ENCODE measurements around the gene FMN1. TPM values are rescaled to one million over a fixed set of nuclear protein-coding genes. Genes with fewer than 3 reads are reported as not detected.
"Not testable (repeated sequence)": the region's sequence is repeated elsewhere in the genome, so short reads cannot be mapped to it uniquely, and the experiment has no call there.

FMN1 gene
- total RNA-seq, 1 donor from 2014 or later, result 1.6 TPM

GRCh38 chr15:32853592-32853991, 340.9 kb downstream of the FMN1 start:
- peaks cover 5% of the 10 kb centered on the region for H3K9me3 Mint-ChIP-seq
- no peak for DNase-seq (ENCODE audit: low spot score in 2 of 2, unreplicated experiment in 2 of 2)
- no peaks in the 10 kb centered on the region for H3K27me3 Mint-ChIP-seq (ENCODE audit: low read depth)
- H3K4me3 Mint-ChIP-seq, result no peak overlapping the region
- H3K36me3 Mint-ChIP-seq, result no peaks in the 10 kb centered on the region
- H3K27ac Mint-ChIP-seq, result no peak overlapping the region
- peaks cover 4% of the 10 kb centered on the region for H3K4me1 Mint-ChIP-seq
- TF ChIP-seq CTCF (IDR thresholded peaks at IDR 0.05; ENCODE audit: unreplicated experiment), result no peak

- Mint-ChIP-seq H3K36me3 (no peaks in the 10 kb centered on the region), H3K4me3 (no peak overlapping the region), H3K27me3 (ENCODE audit: low read depth) (no peaks in the 10 kb centered on the region), H3K27ac (no peak overlapping the region), H3K4me1 (peaks cover 4% of the 10 kb centered on the region), H3K9me3 (peaks cover 5% of the 10 kb centered on the region)
- no peak for TF ChIP-seq CTCF (IDR thresholded peaks at IDR 0.05; ENCODE audit: unreplicated experiment)
- no peak for DNase-seq (ENCODE audit: low spot score in 2 of 2, unreplicated experiment in 2 of 2)
These were observed 341.7 kb downstream of the FMN1 start for GRCh38 chr15:32852771-32853170.

- TF ChIP-seq CTCF (IDR thresholded peaks at IDR 0.05; ENCODE audit: unreplicated experiment), result no peak
- H3K9me3 Mint-ChIP-seq, result peaks cover 5% of the 10 kb centered on the region
- H3K4me3 Mint-ChIP-seq, result no peak overlapping the region
- H3K27me3 Mint-ChIP-seq (ENCODE audit: low read depth), result no peaks in the 10 kb centered on the region
- H3K4me1 Mint-ChIP-seq, result peaks cover 4% of the 10 kb centered on the region
- no peak for DNase-seq (ENCODE audit: low spot score in 2 of 2, unreplicated experiment in 2 of 2)
- H3K27ac Mint-ChIP-seq, result no peak overlapping the region
- H3K36me3 Mint-ChIP-seq, result no peaks in the 10 kb centered on the region
These were observed 342.5 kb downstream of the FMN1 start for GRCh38 chr15:32852017-32852416.

GRCh38 chr15:32851572-32851971, 342.9 kb downstream of the FMN1 start:
- DNase-seq (ENCODE audit: low spot score in 2 of 2, unreplicated experiment in 2 of 2), result no peak
- Mint-ChIP-seq H3K36me3 (no peaks in the 10 kb centered on the region), H3K27ac (no peak overlapping the region), H3K9me3 (peaks cover 5% of the 10 kb centered on the region), H3K4me1 (peaks cover 4% of the 10 kb centered on the region), H3K4me3 (no peak overlapping the region), H3K27me3 (ENCODE audit: low read depth) (no peaks in the 10 kb centered on the region)
- no peak for TF ChIP-seq CTCF (IDR thresholded peaks at IDR 0.05; ENCODE audit: unreplicated experiment)

DNA sequence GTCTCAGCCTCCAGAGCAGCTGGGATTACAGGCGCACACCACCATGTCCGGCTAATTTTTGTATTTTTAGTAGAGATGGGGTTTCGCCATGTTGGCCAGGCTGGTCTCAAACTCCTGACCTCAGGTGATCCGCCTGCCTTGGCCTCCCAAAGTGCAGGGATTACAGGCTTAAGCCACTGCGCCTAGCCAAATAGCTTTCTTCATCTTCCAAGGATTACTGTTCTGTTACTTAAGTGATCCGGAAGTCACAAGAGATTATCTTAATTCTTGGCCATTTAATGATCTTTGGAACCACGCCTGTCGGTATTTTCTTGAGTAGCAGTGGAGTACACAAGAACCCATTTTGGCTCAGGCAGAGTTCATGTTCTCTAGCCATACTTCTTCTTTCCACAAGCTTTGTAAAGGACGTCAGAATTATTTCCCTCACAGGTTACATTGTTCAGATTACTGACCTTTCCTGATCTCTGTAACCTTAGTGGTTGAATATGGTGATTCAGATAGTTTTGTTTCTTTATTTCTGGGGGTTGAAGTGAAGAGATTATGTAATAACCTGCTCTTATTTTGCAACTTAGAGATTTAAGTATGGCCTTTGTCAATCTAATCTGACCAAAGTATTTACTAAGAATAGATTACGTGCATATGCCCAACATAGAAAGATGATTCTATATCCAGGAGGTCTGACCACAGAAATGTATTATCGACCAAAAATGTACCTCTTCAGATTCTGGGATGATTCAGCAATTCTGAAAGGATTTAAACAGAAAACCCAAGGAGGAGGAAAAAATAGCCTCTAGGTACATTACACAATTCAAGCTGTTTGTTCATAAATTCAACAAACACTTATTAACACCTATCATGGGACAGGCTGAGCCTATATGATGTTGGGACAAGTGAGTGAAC, 344.5 kb downstream of the FMN1 start:
- no peaks in the 10 kb centered on the region for H3K27me3 Mint-ChIP-seq (ENCODE audit: low read depth)
- H3K36me3 Mint-ChIP-seq, result no peaks in the 10 kb centered on the region
- H3K4me3 Mint-ChIP-seq, result no peak overlapping the region
- peaks cover 5% of the 10 kb centered on the region for H3K9me3 Mint-ChIP-seq
- TF ChIP-seq CTCF (IDR thresholded peaks at IDR 0.05; ENCODE audit: unreplicated experiment), result no peak
- no peak overlapping the region for H3K27ac Mint-ChIP-seq
- no peaks in the 10 kb centered on the region for H3K4me1 Mint-ChIP-seq
- no peak for DNase-seq (ENCODE audit: low spot score in 2 of 2, unreplicated experiment in 2 of 2)

GRCh38 chr15:32846671-32847070, 347.8 kb downstream of the FMN1 start:
- H3K4me3 Mint-ChIP-seq; DNase-seq (ENCODE audit: low spot score in 2 of 2, unreplicated experiment in 2 of 2); H3K4me1 Mint-ChIP-seq; H3K27ac Mint-ChIP-seq; H3K27me3 Mint-ChIP-seq (ENCODE audit: low read depth); H3K36me3 Mint-ChIP-seq; H3K9me3 Mint-ChIP-seq: not testable (repeated sequence)

All from mesothelial cell of epicardium (in vitro differentiated cells).